Esophagus squamous epithelium (tissue), 5 donors: ENCODE measurements around the gene OR13C5. TPM values are rescaled to one million over a fixed set of nuclear protein-coding genes. Genes with fewer than 3 reads are reported as not detected.
"Not testable (repeated sequence)": the region's sequence is repeated elsewhere in the genome, so short reads cannot be mapped to it uniquely, and the experiment has no call there.

Experiments used
- DNase-seq: peaks from one replicate; lab custom pipeline; 2025; lab: John Stamatoyannopoulos, UW
- H3K27ac ChIP-seq, 4 donors: fragments of 200-600 bp; sonication (generic); one replicate each; pipeline ENCODE4 v1.5.1; 2016 to 2019; ENCODE audit warnings: mild to moderate bottlenecking in 1 of 4
- H3K27me3 ChIP-seq, 4 donors: fragments of 200-600 bp; sonication (generic); 1 replicate in 3 of 4; 2 replicates in 1 of 4; pipeline versions ENCODE4 v1.5.1 to v1.6.0; 2017 to 2021; ENCODE audit warnings: antibody characterized with exemption in 1 of 4
- H3K36me3 ChIP-seq, 3 donors: fragments of 200-600 bp; sonication (generic); one replicate each; pipeline ENCODE4 v1.5.1; 2016 to 2019
- H3K4me1 ChIP-seq, 3 donors: fragments of 200-600 bp; sonication (generic); one replicate each; pipeline ENCODE4 v1.5.1; 2017 to 2019
- H3K4me3 ChIP-seq, 4 donors: fragments of 200-600 bp; sonication (generic); 1 replicate in 3 of 4; 2 replicates in 1 of 4; pipeline ENCODE4 v1.5.1; 2016 to 2019; ENCODE audit warnings: mild to moderate bottlenecking in 2 of 4, moderate library complexity in 1 of 4
- H3K9me3 ChIP-seq, 3 donors: fragments of 200-600 bp; sonication (generic); one replicate each; pipeline ENCODE4 v1.5.1; 2016 to 2019
- CTCF ChIP-seq, 6 experiments: fragments of 450-650 bp in 4 of 6; fragments of 200-600 bp in 2 of 6; sonication (generic) in 2 of 6; IDR thresholded peaks; one replicate each; pipeline ENCODE4 v1.5.1; 2016 to 2019; ENCODE audit warnings: antibody characterized with exemption in 6 of 6, mild to moderate bottlenecking in 4 of 6, moderate library complexity in 4 of 6
- POLR2A ChIP-seq, 4 donors: fragments of 450-650 bp; IDR thresholded peaks; one replicate each; pipeline ENCODE4 v1.6.1; 2017; ENCODE audit warnings: antibody characterized with exemption in 4 of 4, mild to moderate bottlenecking in 4 of 4, moderate library complexity in 3 of 4
- WGBS, 2 donors: methylation state at CpG; one replicate each; pipeline ENCODE4 v1.1.5; 2018; 5-methylcytosine and 5-hydroxymethylcytosine counted together
- intact Hi-C: fragments of 100-400 bp; cut with DNase I; formaldehyde crosslinking; loops from one replicate; pipeline ENCODE4 v1.15.0; 2022
- total RNA-seq, 4 donors: library from RNA; depleted of rRNA; stranded (reverse); fragments of >200 nt; gene quantifications; one replicate each; pipeline ENCODE4 v1.1.0, GENCODE V29; 2016
- donor health status: DM: yes; HTN: yes; CAD: no.

Gene OR13C5
- total RNA-seq, 4 donors from 2014 or later = not detected

DNA sequence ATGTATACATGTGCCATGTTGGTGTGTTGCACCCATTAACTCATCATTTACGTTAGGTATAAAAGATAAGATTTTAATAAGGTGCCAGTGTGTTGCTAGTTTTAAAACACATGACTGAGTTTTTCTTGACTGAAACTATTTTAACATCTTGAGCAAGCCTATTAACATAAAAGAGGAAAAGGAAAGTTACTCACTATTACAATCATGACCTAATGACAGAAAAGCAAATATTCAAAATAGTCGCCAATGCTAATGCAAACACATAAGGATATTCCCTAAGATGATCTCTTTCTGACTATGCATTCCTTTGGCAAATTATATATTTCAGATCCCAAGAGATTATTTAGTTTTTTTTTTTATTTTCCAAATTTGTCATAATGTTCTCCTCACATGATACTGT, 12.0 kb upstream of the OR13C5 start:
- 68 to 71% methylated on average over 2 of the region's 2 CpGs for WGBS, 2 donors
- H3K36me3 ChIP-seq = no peaks in the 10 kb centered on the region
- no peak for DNase-seq
- H3K27ac ChIP-seq = no peak overlapping the region
- no peaks in the 10 kb centered on the region for H3K4me1 ChIP-seq
- intact Hi-C loops = no loop called here
- no peak overlapping the region for H3K4me3 ChIP-seq
- no peak for TF ChIP-seq CTCF (IDR thresholded peaks at IDR 0.05)
- no peaks in the 10 kb centered on the region for H3K27me3 ChIP-seq
- no peaks in the 10 kb centered on the region for H3K9me3 ChIP-seq

GRCh38 chr9:104608336-104608735, 9.1 kb upstream of the OR13C5 start:
- TF ChIP-seq POLR2A (IDR thresholded peaks at IDR 0.05) (no peak), CTCF (IDR thresholded peaks at IDR 0.05) (peak in 1 of 6 experiments; percentile 12)
- Histone ChIP-seq H3K4me3 (no peak overlapping the region), H3K27me3 (no peaks in the 10 kb centered on the region), H3K9me3 (no peaks in the 10 kb centered on the region), H3K36me3 (no peaks in the 10 kb centered on the region), H3K27ac (no peak overlapping the region), H3K4me1 (no peaks in the 10 kb centered on the region)
- intact Hi-C loops = no loop called here
- no peak for DNase-seq
- 6 to 10% methylated on average over 1 of the region's 1 CpG for WGBS, 2 donors

- Histone ChIP-seq H3K36me3 (no peaks in the 10 kb centered on the region), H3K27me3 (no peaks in the 10 kb centered on the region), H3K4me1 (no peaks in the 10 kb centered on the region), H3K27ac (no peak overlapping the region), H3K9me3 (no peaks in the 10 kb centered on the region), H3K4me3 (no peak overlapping the region)
- no peak for DNase-seq
- TF ChIP-seq POLR2A (IDR thresholded peaks at IDR 0.05) (no peak), CTCF (IDR thresholded peaks at IDR 0.05) (no peak)
- 65 to 72% methylated on average over 2 of the region's 2 CpGs for WGBS, 2 donors
- intact Hi-C loops = no loop called here
Measured at GRCh38 chr9:104606152-104606551, 6.9 kb upstream of the OR13C5 start.

- H3K27me3 ChIP-seq, intact Hi-C loops, H3K9me3 ChIP-seq, DNase-seq, H3K4me3 ChIP-seq, H3K4me1 ChIP-seq, H3K27ac ChIP-seq, H3K36me3 ChIP-seq: not testable (repeated sequence)
- 49 to 50% methylated on average over 1 of the region's 1 CpG for WGBS, 2 donors
Measured at GRCh38 chr9:104605527-104605926, 6.3 kb upstream of the OR13C5 start, which contains the start of gene OR13C2. TSS of gene OR13C2 (minus strand) at chr9:104605627. CDS start at chr9:104605627, 0 bp downstream.

- 63 to 73% methylated on average over 3 of the region's 3 CpGs for WGBS, 2 donors
Measured at GRCh38 chr9:104604801-104605200, 5.6 kb upstream of the OR13C5 start.

DNA sequence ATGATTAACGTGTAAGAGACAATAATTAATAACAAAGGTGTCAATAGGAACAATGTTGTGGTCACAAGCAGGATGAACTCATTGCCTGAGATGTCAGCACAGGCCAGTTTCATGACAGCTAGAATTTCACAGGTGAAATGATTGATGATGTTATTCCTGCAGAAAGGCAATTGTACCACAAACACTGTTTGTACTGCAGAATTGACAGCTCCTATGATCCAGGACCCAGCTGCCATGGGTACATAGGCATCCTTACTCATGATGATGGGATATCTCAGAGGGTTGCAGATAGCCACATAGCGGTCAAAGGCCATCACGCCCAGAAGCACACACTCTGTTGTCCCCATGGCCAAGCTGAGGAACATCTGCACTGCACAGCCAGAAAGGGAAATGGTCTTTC, 464 bp downstream of the OR13C5 start:
- 20 to 62% methylated on average over 1 of the region's 3 CpGs for whole genome bisulfite sequencing, 2 donors
- H3K9me3 ChIP-seq, intact Hi-C loops, DNase-seq, H3K4me1 ChIP-seq, H3K36me3 ChIP-seq, H3K27me3 ChIP-seq, H3K4me3 ChIP-seq, H3K27ac ChIP-seq: not testable (repeated sequence)

More at GRCh38 chr9:104604801-104605200, 5.6 kb upstream of the OR13C5 start:
- Histone ChIP-seq H3K4me3 (no peak overlapping the region), H3K36me3 (no peaks in the 10 kb centered on the region), H3K4me1 (no peaks in the 10 kb centered on the region), H3K27me3 (no peaks in the 10 kb centered on the region), H3K9me3 (no peaks in the 10 kb centered on the region), H3K27ac (no peak overlapping the region)
- intact Hi-C loops = no loop called here
- DNase-seq = no peak
- TF ChIP-seq CTCF (IDR thresholded peaks at IDR 0.05) = no peak
- TF ChIP-seq POLR2A (IDR thresholded peaks at IDR 0.05) = no peak
